Measurements from ENCODE around the gene MAML2. TPM values are rescaled to one million over a fixed set of nuclear protein-coding genes. Genes with fewer than 3 reads are reported as not detected.

The MAML2 gene
- total and polyA plus RNA-seq, 2 of the 13 experiments (the other 11 are each of a cell fraction or from before 2014, with no cell fraction given), result 2.3 to 25.9 TPM

DNA sequence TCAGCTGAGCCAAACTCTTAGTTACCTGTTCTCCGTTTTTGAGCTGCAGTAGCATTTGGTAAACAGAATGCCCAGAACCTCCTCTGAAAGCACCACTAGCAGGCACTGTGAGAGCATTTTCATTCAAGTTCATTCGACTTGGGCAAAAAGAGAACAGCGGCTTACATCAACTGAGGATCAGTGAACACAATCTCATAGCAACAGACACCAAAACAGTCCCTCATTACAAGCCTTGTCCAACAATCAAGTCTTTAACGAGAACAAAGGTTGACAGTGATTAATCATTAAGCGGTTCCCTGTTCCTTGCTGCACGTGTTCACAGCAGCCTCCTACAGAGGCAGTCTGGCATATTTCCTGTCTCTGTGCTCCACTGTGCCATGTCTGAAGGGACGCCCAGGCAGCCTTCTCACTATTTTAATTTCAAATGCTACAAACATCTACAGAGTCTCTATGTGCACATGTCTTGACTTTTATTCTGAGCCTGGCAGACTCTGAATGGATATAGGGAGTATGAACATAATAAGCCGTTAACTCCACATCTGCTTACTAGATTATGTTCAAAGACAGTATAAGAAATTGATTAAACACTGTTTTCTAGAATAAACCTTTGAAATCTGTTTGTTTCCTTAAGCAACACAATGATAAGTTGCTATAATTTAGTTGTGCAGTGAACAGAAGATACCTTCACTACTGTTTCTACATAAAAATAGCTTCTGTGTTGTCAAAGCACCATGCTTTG lies 330.7 kb downstream of the MAML2 start (continued):
- TF ChIP-seq, protein P1, sequence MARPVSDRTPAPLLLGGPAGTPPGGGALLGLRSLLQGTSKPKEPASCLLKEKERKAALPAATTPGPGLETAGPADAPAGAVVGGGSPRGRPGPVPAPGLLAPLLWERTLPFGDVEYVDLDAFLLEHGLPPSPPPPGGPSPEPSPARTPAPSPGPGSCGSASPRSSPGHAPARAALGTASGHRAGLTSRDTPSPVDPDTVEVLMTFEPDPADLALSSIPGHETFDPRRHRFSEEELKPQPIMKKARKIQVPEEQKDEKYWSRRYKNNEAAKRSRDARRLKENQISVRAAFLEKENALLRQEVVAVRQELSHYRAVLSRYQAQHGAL (CRISPR knock-in tag; IDR thresholded peaks at IDR 0.05; ENCODE audit: not compliant biosample characterization), result no peak
- TF ChIP-seq NR3C1 (CRISPR knock-in tag; IDR thresholded peaks at IDR 0.05) (no peak), ZNF350 (CRISPR knock-in tag; IDR thresholded peaks at IDR 0.05; ENCODE audit: borderline replicate concordance, low read depth) (peak; percentile 50; the same call in 1 of the 2 replicates), SMARCC2 (IDR thresholded peaks at IDR 0.05) (no peak), EP300 (IDR thresholded peaks at IDR 0.05; ENCODE audit: low read depth in 2 of 2, low read length in 2 of 2) (peak; percentile 87 to 95; a peak in 3 of 4 replicates), EP300 (CRISPR knock-in tag; IDR thresholded peaks at IDR 0.05; ENCODE audit: borderline replicate concordance) (peak; percentile 93), ZNF761 (CRISPR knock-in tag; conservative IDR thresholded peaks at IDR 0.05) (no peak; the same call in 1 of the 2 replicates), TBX2 (CRISPR knock-in tag; IDR thresholded peaks at IDR 0.05; ENCODE audit: borderline replicate concordance) (peak; percentile 97), RARG (CRISPR knock-in tag; IDR thresholded peaks at IDR 0.05; ENCODE audit: low read depth) (no peak), HNRNPLL (IDR thresholded peaks at IDR 0.05; ENCODE audit: low read depth, low read length, poor library complexity, severe bottlenecking) (no peak), ZMYM2 (CRISPR knock-in tag; IDR thresholded peaks at IDR 0.05) (0 out of 2 replicates have a peak, but pooled peaks have one; percentile 33), ASH2L (IDR thresholded peaks at IDR 0.05; ENCODE audit: insufficient read length, low read depth, low read length) (peak; percentile 80), ZNF614 (CRISPR knock-in tag; IDR thresholded peaks at IDR 0.05; ENCODE audit: borderline replicate concordance) (peak; percentile 91), KDM5A (IDR thresholded peaks at IDR 0.05; ENCODE audit: borderline replicate concordance, low read length) (no peak), ZNF484 (CRISPR knock-in tag; IDR thresholded peaks at IDR 0.05; ENCODE audit: borderline replicate concordance, low read depth) (no peak), PPARG (CRISPR knock-in tag; conservative IDR thresholded peaks at IDR 0.05) (peak; percentile 98), ZNF124 (CRISPR knock-in tag; IDR thresholded peaks at IDR 0.05) (peak; percentile 75; the same call in 1 of the 2 replicates), FOSL2 (CRISPR knock-in tag; IDR thresholded peaks at IDR 0.05) (peak; percentile 84), ZNF496 (CRISPR knock-in tag; IDR thresholded peaks at IDR 0.05; ENCODE audit: insufficient replicate concordance) (no peak), SOX6 (IDR thresholded peaks at IDR 0.05) (no peak), SOX6 (CRISPR knock-in tag; IDR thresholded peaks at IDR 0.05) (peak; percentile 99), ZNF788 (CRISPR knock-in tag; IDR thresholded peaks at IDR 0.05; ENCODE audit: borderline replicate concordance) (peak; percentile 74; the same call in 1 of the 2 replicates)
- TF ChIP-seq, protein P2, sequence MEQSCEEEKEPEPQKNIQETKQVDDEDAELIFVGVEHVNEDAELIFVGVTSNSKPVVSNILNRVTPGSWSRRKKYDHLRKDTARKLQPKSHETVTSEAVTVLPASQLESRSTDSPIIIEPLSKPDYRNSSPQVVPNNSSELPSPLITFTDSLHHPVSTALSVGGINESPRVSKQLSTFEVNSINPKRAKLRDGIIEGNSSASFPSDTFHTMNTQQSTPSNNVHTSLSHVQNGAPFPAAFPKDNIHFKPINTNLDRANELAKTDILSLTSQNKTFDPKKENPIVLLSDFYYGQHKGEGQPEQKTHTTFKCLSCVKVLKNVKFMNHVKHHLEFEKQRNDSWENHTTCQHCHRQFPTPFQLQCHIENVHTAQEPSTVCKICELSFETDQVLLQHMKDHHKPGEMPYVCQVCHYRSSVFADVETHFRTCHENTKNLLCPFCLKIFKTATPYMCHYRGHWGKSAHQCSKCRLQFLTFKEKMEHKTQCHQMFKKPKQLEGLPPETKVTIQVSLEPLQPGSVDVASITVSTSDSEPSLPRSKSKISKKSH (CRISPR knock-in tag; IDR thresholded peaks at IDR 0.05; ENCODE audit: borderline replicate concordance), result no peak
- TF ChIP-seq, protein P3, sequence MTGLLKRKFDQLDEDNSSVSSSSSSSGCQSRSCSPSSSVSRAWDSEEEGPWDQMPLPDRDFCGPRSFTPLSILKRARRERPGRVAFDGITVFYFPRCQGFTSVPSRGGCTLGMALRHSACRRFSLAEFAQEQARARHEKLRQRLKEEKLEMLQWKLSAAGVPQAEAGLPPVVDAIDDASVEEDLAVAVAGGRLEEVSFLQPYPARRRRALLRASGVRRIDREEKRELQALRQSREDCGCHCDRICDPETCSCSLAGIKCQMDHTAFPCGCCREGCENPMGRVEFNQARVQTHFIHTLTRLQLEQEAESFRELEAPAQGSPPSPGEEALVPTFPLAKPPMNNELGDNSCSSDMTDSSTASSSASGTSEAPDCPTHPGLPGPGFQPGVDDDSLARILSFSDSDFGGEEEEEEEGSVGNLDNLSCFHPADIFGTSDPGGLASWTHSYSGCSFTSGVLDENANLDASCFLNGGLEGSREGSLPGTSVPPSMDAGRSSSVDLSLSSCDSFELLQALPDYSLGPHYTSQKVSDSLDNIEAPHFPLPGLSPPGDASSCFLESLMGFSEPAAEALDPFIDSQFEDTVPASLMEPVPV (CRISPR knock-in tag; IDR thresholded peaks at IDR 0.05), result peak; percentile 53; the same call in 1 of the 2 replicates
- TF ChIP-seq, protein P4, sequence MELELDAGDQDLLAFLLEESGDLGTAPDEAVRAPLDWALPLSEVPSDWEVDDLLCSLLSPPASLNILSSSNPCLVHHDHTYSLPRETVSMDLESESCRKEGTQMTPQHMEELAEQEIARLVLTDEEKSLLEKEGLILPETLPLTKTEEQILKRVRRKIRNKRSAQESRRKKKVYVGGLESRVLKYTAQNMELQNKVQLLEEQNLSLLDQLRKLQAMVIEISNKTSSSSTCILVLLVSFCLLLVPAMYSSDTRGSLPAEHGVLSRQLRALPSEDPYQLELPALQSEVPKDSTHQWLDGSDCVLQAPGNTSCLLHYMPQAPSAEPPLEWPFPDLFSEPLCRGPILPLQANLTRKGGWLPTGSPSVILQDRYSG (CRISPR knock-in tag; IDR thresholded peaks at IDR 0.05), result no peak
